Gastroesophageal sphincter (tissue), 4 donors: ENCODE results near the gene MEOX2. TPM values are rescaled to one million over a fixed set of nuclear protein-coding genes. Genes with fewer than 3 reads are reported as not detected.

ENCODE experiments used
- ATAC-seq: fragments of 150-250 bp; one replicate; pipeline ENCODE4 v1.9.1; 2016; ENCODE audit warnings: mild to moderate bottlenecking, moderate library complexity
- H3K27ac ChIP-seq, 4 donors: fragments of 200-600 bp; sonication (generic) in 3 of 4; 1 replicate in 3 of 4; 2 replicates in 1 of 4; pipeline ENCODE4 v1.5.1; 2016 to 2019
- H3K27me3 ChIP-seq: fragments of 200-600 bp; sonication (generic); one replicate; pipeline ENCODE4 v1.5.1; 2019
- H3K36me3 ChIP-seq, 2 donors: fragments of 200-600 bp; sonication (generic); one replicate each; pipeline ENCODE4 v1.5.1; 2019; ENCODE audit warnings: control low read depth in 1 of 2
- H3K4me1 ChIP-seq, 3 donors: fragments of 200-600 bp; sonication (generic); 1 replicate in 2 of 3; 2 replicates in 1 of 3; pipeline ENCODE4 v1.5.1; 2016 to 2019; ENCODE audit warnings: control low read depth in 2 of 3
- H3K4me3 ChIP-seq, 2 donors: fragments of 200-600 bp; sonication (generic); one replicate each; pipeline ENCODE4 v1.5.1; 2019; ENCODE audit warnings: mild to moderate bottlenecking in 1 of 2, moderate library complexity in 1 of 2
- H3K9me3 ChIP-seq, 3 donors: fragments of 200-600 bp; sonication (generic); one replicate each; pipeline ENCODE4 v1.5.1; 2017 to 2019; ENCODE audit warnings: control low read depth in 2 of 3
- CTCF ChIP-seq, 4 experiments: fragments of 200-600 bp in 2 of 4; fragments of 450-650 bp in 2 of 4; sonication (generic) in 1 of 4; IDR thresholded peaks; one replicate each; pipeline ENCODE4 v1.5.1; 2017 to 2019; ENCODE audit warnings: antibody characterized with exemption in 4 of 4, mild to moderate bottlenecking in 2 of 4, moderate library complexity in 2 of 4
- EP300 ChIP-seq: sonication (generic); formaldehyde crosslinking; IDR thresholded peaks from one replicate; pipeline ENCODE4 v1.6.1; 2017; ENCODE audit warnings: antibody characterized with exemption, mild to moderate bottlenecking
- POLR2A ChIP-seq, 2 donors: fragments of 450-650 bp; IDR thresholded peaks; one replicate each; pipeline ENCODE4 v1.6.1; 2017; ENCODE audit warnings: antibody characterized with exemption in 2 of 2, mild to moderate bottlenecking in 2 of 2, moderate library complexity in 1 of 2
- POLR2AphosphoS5 ChIP-seq: sonication (generic); formaldehyde crosslinking; IDR thresholded peaks from one replicate; pipeline ENCODE4 v1.6.1; 2017; ENCODE audit warnings: antibody characterized with exemption
- WGBS, 2 donors: methylation state at CpG; one replicate each; pipeline ENCODE4 v1.1.5; 2018; ENCODE audit warnings: low coverage in 1 of 2; 5-methylcytosine and 5-hydroxymethylcytosine counted together
- total RNA-seq, 4 donors: library from RNA; depleted of rRNA; stranded (reverse); fragments of >200 nt; gene quantifications; one replicate each; pipeline ENCODE4 v1.1.0, GENCODE V29; 2016

The MEOX2 gene
- total RNA-seq, 4 donors from 2014 or later, result 4.5 to 28.7 (median 12.5) TPM

- no peak for ATAC-seq
- Histone ChIP-seq H3K4me3 (peak overlapping the region; percentile 61 to 63), H3K27me3 (peaks cover 65% of the 10 kb centered on the region), H3K9me3 (no peaks in the 10 kb centered on the region), H3K27ac (peak overlapping the region in 3 of 4 donors; percentile 82 to 86 (median 86)), H3K36me3 (no peaks in the 10 kb centered on the region), H3K4me1 (peaks cover 0 to 29% (median 0%) of the 10 kb centered on the region in 3 donors)
- TF ChIP-seq CTCF (IDR thresholded peaks at IDR 0.05) (no peak), POLR2AphosphoS5 (no peak), EP300 (no peak), POLR2A (IDR thresholded peaks at IDR 0.05) (no peak)
- 7 to 15% methylated on average over 21 of the region's 30 CpGs for WGBS, 2 donors
These were observed 568 bp upstream of the MEOX2 start for GRCh38 chr7:15686957-15687545.

- Histone ChIP-seq H3K9me3 (no peaks in the 10 kb centered on the region), H3K4me1 (peaks cover 0 to 29% (median 0%) of the 10 kb centered on the region in 3 donors), H3K27ac (peak overlapping the region; percentile 49 to 86 (median 84)), H3K4me3 (peak overlapping the region; percentile 61 to 63), H3K27me3 (peaks cover 65% of the 10 kb centered on the region), H3K36me3 (no peaks in the 10 kb centered on the region)
- TF ChIP-seq CTCF (IDR thresholded peaks at IDR 0.05) (no peak), POLR2AphosphoS5 (peak; percentile 54)
- 6 to 7% methylated on average over 15 to 18 of the region's 54 CpGs for WGBS, 2 donors
- peak; percentile 45 for ATAC-seq
These were observed 857 bp downstream of the MEOX2 start for GRCh38 chr7:15685358-15686294.

GRCh38 chr7:15684871-15685270, 1.6 kb downstream of the MEOX2 start:
- TF ChIP-seq POLR2A (IDR thresholded peaks at IDR 0.05) (no peak), CTCF (IDR thresholded peaks at IDR 0.05) (peak in 1 of 4 experiments; percentile 21), EP300 (no peak)
- H3K36me3 ChIP-seq, result no peaks in the 10 kb centered on the region
- H3K4me1 ChIP-seq, result peaks cover 0 to 29% (median 0%) of the 10 kb centered on the region in 3 donors
- 30 to 48% methylated on average over 8 to 9 of the region's 9 CpGs for WGBS, 2 donors
- peak overlapping the region; percentile 61 to 63 for H3K4me3 ChIP-seq
- ATAC-seq, result no peak
- peaks cover 65% of the 10 kb centered on the region for H3K27me3 ChIP-seq
- peak overlapping the region; percentile 47 to 86 (median 84) for H3K27ac ChIP-seq
- H3K9me3 ChIP-seq, result no peaks in the 10 kb centered on the region

GRCh38 chr7:15684111-15684800, 2.2 kb downstream of the MEOX2 start:
- no peaks in the 10 kb centered on the region for H3K9me3 ChIP-seq
- peaks cover 0 to 29% (median 0%) of the 10 kb centered on the region in 3 donors for H3K4me1 ChIP-seq
- no peak for ATAC-seq
- H3K27me3 ChIP-seq, result peaks cover 65% of the 10 kb centered on the region
- peak overlapping the region; percentile 61 to 63 for H3K4me3 ChIP-seq
- TF ChIP-seq CTCF (IDR thresholded peaks at IDR 0.05), result no peak
- peak overlapping the region; percentile 47 to 86 (median 84) for H3K27ac ChIP-seq
- 49 to 58% methylated on average over 8 of the region's 8 CpGs for WGBS, 2 donors
- no peaks in the 10 kb centered on the region for H3K36me3 ChIP-seq
